MM.1S (cell line): ENCODE results near the gene BCAS3.

ENCODE experiments used
- DNase-seq: peaks from one replicate; pipeline ENCODE4 v3.0.0-alpha.2; 2015
- H2AFZ ChIP-seq: fragments of 300-600 bp; sonication (generic); 2 replicates; pipeline ENCODE4 v1.6.0; 2016; ENCODE audit warnings: antibody characterized with exemption, low read length
- H3F3A ChIP-seq: fragments of 300-600 bp; sonication (generic); 2 replicates; pipeline ENCODE4 v1.6.1; 2016; ENCODE audit warnings: mild to moderate bottlenecking, antibody characterized with exemption, low read length, moderate library complexity, mixed read lengths; ENCODE audit not compliant: insufficient read depth
- H3K27ac ChIP-seq: fragments of 300-600 bp; sonication (generic); 2 replicates; pipeline ENCODE4 v1.5.1; 2016; ENCODE audit warnings: mild to moderate bottlenecking, low read length
- H3K27me3 ChIP-seq: fragments of 300-600 bp; sonication (generic); replicated peaks from 2 replicates; pipeline ENCODE4 v1.6.0; 2016; ENCODE audit warnings: low read length; ENCODE audit not compliant: insufficient read depth
- H3K36me3 ChIP-seq: fragments of 300-600 bp; sonication (generic); replicated peaks from 2 replicates; pipeline ENCODE4 v1.6.1; 2016; ENCODE audit warnings: mild to moderate bottlenecking, low read length, mixed read lengths; ENCODE audit not compliant: insufficient read depth
- H3K4me1 ChIP-seq: fragments of 300-600 bp; sonication (generic); 2 replicates; pipeline ENCODE4 v1.6.1; 2016; ENCODE audit warnings: low read length, mixed read lengths
- H3K4me2 ChIP-seq: fragments of 300-600 bp; sonication (generic); 2 replicates; pipeline ENCODE4 v1.6.0; 2016; ENCODE audit warnings: low read depth, low read length
- H3K4me3 ChIP-seq: fragments of 300-600 bp; sonication (generic); 2 replicates; pipeline ENCODE4 v1.5.1; 2016; ENCODE audit warnings: low read length, mixed read lengths
- H3K79me2 ChIP-seq: fragments of 300-600 bp; sonication (generic); 2 replicates; pipeline ENCODE4 v1.6.1; 2016; ENCODE audit warnings: mixed run types, low read length, mixed read lengths
- H3K9ac ChIP-seq: fragments of 300-600 bp; sonication (generic); 2 replicates; pipeline ENCODE4 v1.6.1; 2016; ENCODE audit warnings: low read length, mixed read lengths
- H3K9me2 ChIP-seq: fragments of 300-600 bp; sonication (generic); replicated peaks from 2 replicates; pipeline ENCODE4 v1.6.1; 2016; ENCODE audit warnings: mild to moderate bottlenecking, low read length, mixed read lengths; ENCODE audit not compliant: insufficient read depth
- H3K9me3 ChIP-seq: fragments of 300-600 bp; sonication (generic); replicated peaks from 2 replicates; pipeline ENCODE4 v1.6.1; 2016; ENCODE audit warnings: mild to moderate bottlenecking, low read length, mixed read lengths; ENCODE audit not compliant: insufficient read depth
- H4K20me1 ChIP-seq: fragments of 300-600 bp; sonication (generic); 2 replicates; pipeline ENCODE4 v1.6.1; 2016; ENCODE audit warnings: mild to moderate bottlenecking, low read length, moderate library complexity, mixed read lengths; ENCODE audit not compliant: insufficient read depth
- CTCF ChIP-seq: fragments of 300-600 bp; sonication (generic); IDR thresholded peaks from 2 replicates; pipeline ENCODE4 v1.5.1; 2016; ENCODE audit warnings: antibody characterized with exemption, low read length, mixed read lengths
- EZH2 ChIP-seq: fragments of 300-600 bp; sonication (generic); optimal IDR thresholded peaks from 2 replicates; pipeline ENCODE3; 2017; ENCODE audit warnings: low read depth, mild to moderate bottlenecking, antibody characterized with exemption, low read length, mixed read lengths
- EZH2phosphoT487 ChIP-seq: fragments of 300-600 bp; sonication (generic); IDR thresholded peaks from 2 replicates; pipeline ENCODE4 v1.6.1; 2018; ENCODE audit warnings: antibody characterized with exemption, low read length

BCAS3 gene

DNA sequence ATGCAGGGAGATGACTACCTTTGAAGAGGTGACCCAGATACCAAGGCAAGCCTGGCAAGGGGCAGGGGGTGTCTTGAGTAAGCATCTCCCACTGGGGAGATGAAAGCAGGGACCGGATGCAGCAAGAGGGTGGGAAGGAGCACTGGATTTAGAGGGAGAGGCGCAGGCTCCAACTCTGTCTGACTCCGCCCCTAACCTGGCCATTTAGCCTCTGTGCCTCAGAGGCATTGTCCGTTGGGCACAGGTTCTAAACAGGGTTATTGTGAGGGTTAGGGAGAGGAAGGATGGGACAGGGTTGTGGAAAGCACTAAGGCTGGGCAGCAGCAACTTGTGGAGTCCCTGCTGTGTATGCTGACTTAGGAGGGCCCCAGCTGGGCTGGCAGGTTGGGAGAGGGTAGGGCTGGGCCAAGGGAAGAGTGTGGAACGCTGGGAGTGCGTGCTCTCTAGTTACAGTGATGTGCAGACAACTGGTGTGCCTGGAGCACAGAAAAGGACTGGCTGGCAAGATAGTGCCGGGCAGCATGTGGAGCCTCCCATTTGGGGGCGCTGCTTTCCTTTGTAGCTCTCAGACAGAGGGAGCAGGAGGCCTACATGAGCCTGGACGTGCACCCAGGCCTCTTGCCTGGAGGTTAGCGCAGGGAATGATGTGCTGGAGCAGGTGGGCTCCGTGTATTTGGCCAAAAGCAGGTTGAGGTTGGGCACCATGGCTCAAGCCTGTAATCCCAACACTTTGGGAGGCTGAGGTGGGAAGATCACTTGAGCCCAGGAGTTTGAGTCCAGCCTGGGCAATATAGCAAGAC, 748.2 kb downstream of the BCAS3 start:
- no peak overlapping the region for H3K4me2 ChIP-seq
- TF ChIP-seq CTCF (no peak), EZH2 (no peak)
- no peaks in the 10 kb centered on the region for H3K79me2 ChIP-seq
- H4K20me1 ChIP-seq: no peaks in the 10 kb centered on the region
- no peaks in the 10 kb centered on the region for H3K4me1 ChIP-seq
- no peak overlapping the region for H3K4me3 ChIP-seq
- no peak overlapping the region for H3K27ac ChIP-seq
- H2AFZ ChIP-seq: no peak overlapping the region
- DNase-seq: no peak
- H3K9me2 ChIP-seq: no peaks in the 10 kb centered on the region
- no peaks in the 10 kb centered on the region for H3F3A ChIP-seq
- H3K9me3 ChIP-seq: no peaks in the 10 kb centered on the region
- no peak overlapping the region for H3K9ac ChIP-seq
- no peaks in the 10 kb centered on the region for H3K27me3 ChIP-seq
- no peaks in the 10 kb centered on the region for H3K36me3 ChIP-seq

- no peak for TF ChIP-seq EZH2phosphoT487
- TF ChIP-seq EZH2: no peak
- TF ChIP-seq CTCF: no peak
- no peak for DNase-seq
- Histone ChIP-seq H3K4me2 (no peak overlapping the region), H3K79me2 (no peaks in the 10 kb centered on the region), H3K9ac (no peak overlapping the region), H3K27me3 (no peaks in the 10 kb centered on the region), H3K27ac (no peak overlapping the region), H3K36me3 (no peaks in the 10 kb centered on the region), H3K4me1 (no peaks in the 10 kb centered on the region), H2AFZ (no peak overlapping the region), H4K20me1 (no peaks in the 10 kb centered on the region), H3K9me2 (no peaks in the 10 kb centered on the region), H3K9me3 (no peaks in the 10 kb centered on the region), H3K4me3 (no peak overlapping the region), H3F3A (no peaks in the 10 kb centered on the region)
Measured at GRCh38 chr17:61426482-61427304, 749.0 kb downstream of the BCAS3 start.

DNA sequence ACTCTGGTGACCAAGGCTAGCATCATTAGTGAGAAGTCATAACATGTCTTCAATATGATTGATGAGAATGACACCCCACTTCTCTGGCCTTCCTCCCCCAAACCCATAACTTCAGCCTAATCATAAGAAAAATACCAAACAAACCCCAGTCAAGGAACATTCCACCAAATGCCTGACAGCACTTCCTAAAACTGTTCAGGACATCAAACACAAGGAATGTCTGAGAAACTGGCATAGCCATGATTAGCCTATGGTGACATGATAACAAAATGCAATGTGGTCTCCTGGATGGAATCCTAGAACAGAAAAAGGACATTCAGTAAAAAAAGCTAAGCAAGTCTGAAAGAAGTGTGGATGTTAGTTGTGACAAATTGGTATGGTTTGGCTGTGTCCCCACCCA, 749.9 kb downstream of the BCAS3 start:
- Histone ChIP-seq H2AFZ (no peak overlapping the region), H3K27ac (no peak overlapping the region), H3K4me1 (no peaks in the 10 kb centered on the region), H3K4me3 (no peak overlapping the region), H3K4me2 (no peak overlapping the region), H3K9ac (no peak overlapping the region), H3F3A (no peaks in the 10 kb centered on the region), H4K20me1 (no peaks in the 10 kb centered on the region), H3K79me2 (no peaks in the 10 kb centered on the region), H3K9me2 (no peaks in the 10 kb centered on the region), H3K27me3 (no peaks in the 10 kb centered on the region), H3K36me3 (no peaks in the 10 kb centered on the region), H3K9me3 (no peaks in the 10 kb centered on the region)
- no peak for DNase-seq
- no peak for TF ChIP-seq CTCF
- TF ChIP-seq EZH2phosphoT487: no peak
- no peak for TF ChIP-seq EZH2
